IPS-NIHi7 (cell line): Measurements from ENCODE around the gene OLFM2.
"Not testable (repeated sequence)": the region's sequence is repeated elsewhere in the genome, so short reads cannot be mapped to it uniquely, and the experiment has no call there.

ENCODE experiments used
- DNase-seq: peaks from one replicate; pipeline ENCODE4 v3.0.0; 2012; ENCODE audit warnings: mixed read lengths; ENCODE audit errors: extremely low spot score

Gene OLFM2

DNA sequence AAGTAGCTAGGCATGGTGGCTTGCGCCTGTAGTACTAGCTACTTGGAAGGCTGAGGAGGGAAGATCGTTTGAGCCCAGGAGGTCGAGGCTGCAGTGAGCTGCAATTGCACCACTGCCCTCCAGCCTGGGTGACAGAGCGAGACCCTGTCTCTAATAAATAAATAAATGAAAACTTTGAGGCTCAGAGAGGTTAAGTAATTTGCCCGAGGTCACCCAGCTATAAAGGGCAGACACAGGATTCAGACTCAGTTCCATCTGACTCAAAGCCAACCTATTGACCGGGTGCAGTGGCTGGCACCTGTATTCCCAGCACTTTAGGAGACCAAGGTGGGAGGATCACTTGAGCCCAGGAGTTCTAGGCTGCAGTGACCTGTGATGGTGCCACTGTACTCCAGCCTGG, 7.4 kb upstream of the OLFM2 start:
- DNase-seq, result no peak

DNA sequence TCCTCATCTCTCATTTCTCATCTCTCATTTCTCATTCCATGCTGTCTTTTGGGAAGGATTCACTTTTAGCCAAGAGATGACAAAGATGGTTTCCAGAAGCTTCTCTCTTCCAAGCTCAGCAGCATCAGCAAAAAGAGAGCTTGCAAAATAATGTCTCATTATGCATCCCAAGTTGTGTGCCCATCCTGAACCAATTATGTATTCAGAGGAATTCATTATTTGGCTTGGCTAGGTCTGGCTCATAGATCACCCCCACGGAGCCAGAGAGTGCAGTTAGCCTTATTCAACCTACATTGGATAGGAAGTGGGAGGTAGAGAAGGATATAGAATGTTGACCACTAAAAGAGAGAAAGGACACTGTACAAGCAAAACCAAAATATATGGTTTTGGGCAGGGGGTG, 5.4 kb upstream of the OLFM2 start:
- DNase-seq, result no peak

DNA sequence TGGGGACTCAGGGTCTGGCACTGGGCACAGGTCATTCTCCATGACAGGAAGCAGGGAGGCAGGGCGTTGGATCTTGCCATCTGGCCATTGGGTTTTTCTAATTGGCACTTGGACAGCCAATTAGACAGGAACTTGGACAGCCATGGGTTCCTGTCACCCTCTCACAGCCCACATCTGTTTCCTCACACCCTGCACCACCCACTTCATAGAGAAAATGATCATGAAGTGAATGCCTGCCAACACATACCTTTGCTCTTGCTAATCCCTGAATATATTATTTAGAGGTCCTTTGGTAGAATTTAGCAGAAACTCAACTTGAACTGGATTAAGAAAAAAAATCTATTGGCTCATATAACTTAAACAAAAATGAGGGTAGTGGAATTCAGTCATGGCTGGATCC, 4.9 kb upstream of the OLFM2 start:
- DNase-seq, result no peak

DNA sequence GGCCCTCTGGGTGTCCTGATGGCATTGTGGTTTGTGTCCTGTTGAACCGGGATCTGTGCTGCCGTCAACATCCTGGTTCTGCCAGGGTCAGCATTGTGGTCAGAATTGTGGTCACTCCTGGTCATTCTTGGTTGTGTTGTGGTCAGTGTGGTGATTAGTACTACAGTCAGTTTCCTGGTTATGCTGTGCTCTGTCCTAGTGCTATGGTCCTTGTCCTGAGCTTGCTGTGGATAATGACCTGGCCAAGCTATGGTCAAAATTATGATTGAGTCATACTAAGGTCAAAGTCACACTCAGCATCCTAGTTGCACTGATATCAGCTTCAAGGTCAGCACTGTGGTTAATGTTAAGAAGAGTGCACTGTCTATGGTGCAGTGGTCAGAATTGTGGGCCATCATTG, 4.5 kb upstream of the OLFM2 start:
- no peak for DNase-seq

DNA sequence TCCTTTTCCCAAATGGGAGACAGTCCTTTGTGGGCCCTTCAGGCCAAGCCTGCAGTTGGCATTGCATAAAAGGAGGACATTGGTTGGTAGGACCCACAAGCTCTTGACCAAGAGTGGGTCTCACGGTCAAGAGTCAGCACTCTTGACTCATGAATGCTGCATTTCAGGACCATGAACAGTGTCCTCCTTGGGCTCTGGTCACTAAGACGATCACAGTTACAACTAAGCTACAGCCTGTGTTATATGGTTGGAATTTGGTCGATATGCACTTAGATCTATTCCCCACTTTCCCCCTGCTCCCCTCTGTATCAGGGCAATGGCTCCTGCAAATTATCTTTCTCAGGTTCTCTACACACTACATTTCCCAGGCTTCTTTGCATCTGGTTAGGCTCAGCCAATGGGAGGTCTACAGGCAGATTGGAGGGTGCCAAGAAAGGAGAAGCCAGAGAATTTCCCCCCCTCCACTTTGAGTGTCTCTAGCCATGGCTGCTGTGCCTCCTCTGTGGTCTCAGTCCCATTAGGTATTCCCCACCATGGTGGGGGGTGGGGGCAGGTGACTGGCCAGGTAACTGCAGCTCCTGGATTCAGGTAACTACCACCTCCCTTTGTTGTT, 3.1 kb upstream of the OLFM2 start:
- peak; percentile 27 for DNase-seq

DNA sequence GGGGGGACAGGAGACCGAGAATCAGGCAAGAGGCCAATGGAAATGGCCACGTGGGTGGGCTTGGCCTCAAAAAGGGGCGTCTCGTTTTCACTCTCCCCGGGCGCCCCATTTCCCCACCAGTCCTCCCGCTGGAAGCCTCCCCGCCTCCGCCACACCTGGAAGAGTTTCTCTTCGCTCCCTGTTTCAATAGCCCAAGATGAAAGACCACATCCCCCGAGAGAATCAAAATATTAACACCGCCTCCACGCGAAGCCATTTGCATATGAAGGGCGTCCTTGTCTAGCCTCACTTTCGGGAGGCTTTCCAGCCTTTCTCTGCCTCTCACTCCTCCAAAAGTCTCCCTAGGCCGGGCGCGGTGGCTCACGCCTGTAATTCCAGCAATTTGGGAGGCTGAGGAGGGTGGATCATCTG, 691 bp upstream of the OLFM2 start:
- DNase-seq, result peak; percentile 50

DNA sequence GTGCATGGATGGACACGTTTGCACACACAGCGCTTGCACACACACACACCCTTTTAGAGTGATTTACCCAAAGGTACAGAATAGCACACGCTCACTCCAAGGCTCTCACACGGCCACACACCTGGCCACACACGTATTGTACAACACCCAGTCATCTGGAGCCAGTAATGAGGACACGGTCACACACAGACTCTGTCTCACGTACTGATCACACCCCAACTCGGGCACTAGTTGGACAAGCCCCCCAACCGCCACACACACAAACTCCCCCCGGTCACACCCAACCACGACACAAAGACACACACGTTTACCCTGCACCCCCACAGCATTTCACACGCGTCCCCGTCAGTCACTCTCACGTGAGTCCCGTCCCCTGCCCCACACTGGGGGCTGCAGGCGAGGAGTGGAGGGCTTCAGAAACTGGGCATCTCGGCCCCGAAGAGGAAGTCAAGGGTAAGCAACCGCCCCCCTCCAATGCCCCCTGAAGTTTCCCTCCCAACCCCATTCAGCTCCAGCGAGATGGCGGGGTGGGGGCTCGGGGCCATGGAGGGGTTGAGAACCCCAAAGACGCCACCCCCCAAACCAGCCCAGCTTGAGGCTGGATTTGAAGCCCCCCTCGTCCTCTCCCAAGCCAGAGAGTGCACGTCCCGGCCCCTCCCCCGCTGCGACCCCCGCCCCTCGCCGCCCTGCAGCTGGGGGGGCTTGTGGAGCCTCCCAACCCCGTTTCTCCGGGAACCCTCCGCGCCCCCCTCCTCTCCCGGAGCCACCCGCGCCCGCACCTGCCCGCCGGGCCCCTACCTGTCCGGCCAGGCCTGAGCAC, 599 bp downstream of the OLFM2 start:
- no peak for DNase-seq

DNA sequence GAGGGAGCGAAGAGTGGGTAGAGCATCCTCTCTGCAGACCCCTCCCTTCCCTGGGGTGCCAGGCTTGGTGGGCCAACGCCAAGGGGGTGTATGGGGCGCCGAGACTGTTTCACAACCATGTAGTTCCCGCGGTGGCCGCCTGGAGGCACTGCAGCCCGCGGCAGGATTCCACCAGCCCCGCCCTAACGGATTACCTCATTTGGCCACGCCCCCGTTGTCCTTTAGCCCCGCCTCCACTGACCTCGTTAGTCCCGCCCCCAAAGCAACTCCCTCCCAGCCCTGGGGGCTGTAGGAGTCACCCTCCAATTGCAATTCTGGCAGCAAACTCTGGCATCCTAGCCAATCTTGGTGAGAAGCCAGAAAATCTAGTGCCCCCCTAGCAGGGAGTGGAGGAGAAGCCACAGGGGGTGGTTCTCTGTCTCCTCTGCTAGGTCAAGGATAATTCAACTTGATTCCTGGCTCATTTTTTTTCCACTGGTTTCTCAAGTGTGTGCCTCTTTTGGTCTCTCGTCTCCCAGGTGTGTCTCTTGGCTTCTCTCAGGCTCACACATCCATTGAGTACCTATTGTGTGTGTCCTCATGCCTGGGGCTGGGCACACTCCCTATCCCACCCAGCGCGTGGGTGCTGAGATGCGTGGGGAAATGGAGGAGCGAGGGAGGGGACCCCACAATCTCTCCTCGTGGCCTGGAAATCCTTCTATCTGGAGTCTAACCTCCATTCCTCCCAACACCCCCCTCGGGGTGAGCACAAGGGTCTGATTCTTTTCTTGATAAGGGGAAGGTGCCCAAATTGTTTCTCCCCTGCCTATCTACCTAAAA, 2.0 kb downstream of the OLFM2 start:
- peak; percentile 88 for DNase-seq

DNA sequence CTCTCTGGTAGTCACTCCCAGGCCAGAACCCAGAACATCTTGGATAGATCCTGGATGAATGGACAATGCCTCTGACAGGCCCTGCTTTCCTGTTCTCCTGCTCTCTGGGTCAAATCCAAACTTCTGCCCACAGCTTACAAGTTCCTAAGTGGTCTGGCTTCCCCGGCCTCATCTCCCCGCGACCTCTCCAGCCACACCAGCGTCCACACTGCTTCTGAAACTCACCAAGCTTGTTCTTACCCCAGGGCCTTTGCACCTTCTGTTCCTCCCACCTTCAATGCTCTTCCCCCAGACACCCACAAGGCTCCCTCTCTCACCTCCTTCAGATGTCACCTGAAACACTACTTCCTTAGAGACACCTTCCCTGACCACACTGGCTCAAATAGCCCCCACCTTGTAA, 3.5 kb downstream of the OLFM2 start:
- no peak for DNase-seq

DNA sequence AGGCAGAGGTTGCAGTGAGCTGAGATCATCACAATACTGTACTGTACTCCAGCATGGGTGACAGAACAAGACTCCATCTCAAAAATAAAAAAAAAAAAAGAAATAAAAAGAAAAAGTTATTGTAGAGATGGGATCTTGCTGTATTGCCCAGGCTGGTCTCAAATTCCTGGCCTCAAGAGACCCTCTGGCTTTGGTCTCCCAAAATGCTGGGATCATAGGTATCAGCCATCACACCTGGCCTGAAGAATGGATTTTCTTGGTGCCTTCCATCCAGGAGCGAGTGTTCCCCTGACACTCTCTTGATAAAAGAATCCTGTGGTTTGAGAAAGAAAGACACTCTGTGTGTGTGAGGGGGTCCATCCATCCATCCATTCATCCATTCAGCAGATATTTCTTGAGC, 4.7 kb downstream of the OLFM2 start:
- DNase-seq, result no peak

DNA sequence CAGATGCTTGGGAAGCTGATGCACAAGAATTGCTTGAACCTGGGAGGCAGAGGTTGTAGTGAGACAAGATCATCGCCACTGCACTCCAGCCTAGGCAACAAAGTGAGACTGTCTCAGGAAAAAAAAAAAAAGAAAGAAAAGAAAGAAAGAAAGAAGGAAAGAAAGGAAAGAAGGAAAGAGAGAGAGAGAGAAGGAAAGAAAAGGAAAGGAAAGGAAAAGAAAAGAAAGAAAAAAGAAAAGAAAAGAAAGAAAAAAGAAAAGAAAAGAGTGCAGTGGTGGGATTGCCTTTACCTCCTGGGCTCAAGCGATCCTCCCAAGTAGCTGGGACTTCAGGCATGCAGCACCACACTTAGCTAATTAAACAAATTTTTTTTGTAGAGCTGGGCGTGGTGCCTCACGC, 12.9 kb downstream of the OLFM2 start:
- no peak for DNase-seq

DNA sequence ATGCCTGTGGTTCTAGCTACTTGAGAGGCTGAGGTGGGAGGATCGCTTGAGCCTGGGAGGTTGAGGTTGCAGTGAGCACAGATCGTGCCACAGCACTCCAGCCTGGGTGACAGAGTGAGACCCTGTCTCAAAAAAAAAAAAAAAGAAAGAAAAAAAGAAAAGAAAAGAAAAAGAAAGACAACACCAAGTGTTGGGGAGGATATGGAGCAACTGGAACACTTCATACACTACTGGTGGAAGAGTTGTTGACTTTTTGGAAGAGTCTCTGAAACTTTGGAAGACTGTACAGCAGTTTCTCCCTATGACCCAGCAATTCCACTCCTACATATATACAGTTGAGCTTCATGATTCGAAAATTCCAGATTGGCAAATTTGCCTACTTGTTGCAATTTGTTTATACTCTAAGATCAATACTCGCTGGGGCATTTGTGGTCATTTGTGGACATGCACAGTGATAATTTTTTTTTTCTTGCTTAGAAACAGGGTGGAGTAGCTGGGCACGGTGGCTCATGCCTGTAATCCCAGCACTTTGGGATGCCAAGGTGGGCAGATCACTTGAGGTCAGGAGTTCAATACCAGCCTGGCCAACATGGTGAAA, 13.4 kb downstream of the OLFM2 start:
- DNase-seq, result not testable (repeated sequence)

DNA sequence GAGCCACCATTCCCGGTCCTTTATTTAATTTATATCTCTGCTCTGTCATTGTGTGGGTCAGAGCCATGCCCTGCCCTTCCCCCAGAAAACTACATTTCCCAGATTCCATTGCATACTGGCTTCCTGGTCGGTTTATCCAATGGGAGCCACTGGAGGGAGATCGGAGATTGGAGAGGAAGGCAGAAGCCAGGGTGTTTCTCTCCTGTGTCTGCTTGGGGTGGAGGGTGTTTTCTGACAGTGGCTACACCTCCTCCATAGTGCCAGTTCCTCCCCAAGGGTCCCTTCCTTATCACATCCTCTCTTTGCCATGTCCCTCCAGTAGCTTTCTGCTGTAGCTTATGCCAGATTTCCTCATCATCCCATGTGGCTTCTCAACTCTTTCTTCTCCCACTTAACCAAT, 19.0 kb downstream of the OLFM2 start:
- DNase-seq, result peak; percentile 84

DNA sequence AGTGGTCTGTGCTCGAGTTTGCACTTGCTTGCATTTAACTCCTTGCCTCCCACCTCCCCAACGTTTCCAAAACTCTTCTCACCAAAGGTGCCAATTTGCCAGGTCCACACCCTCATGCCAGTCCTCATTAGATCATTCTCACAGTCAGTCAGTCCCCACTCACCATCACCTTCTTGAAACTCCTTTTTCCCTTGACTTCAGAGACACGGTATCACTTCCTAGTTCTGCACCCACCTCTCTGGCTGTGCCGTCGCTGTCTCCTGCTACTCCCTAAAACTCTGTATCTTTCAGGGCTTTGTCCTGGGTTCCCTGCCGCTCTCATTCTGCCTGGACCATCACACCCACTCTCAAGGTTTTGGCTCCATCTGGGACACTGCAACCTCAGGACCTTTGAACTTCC, 19.6 kb downstream of the OLFM2 start:
- no peak for DNase-seq

DNA sequence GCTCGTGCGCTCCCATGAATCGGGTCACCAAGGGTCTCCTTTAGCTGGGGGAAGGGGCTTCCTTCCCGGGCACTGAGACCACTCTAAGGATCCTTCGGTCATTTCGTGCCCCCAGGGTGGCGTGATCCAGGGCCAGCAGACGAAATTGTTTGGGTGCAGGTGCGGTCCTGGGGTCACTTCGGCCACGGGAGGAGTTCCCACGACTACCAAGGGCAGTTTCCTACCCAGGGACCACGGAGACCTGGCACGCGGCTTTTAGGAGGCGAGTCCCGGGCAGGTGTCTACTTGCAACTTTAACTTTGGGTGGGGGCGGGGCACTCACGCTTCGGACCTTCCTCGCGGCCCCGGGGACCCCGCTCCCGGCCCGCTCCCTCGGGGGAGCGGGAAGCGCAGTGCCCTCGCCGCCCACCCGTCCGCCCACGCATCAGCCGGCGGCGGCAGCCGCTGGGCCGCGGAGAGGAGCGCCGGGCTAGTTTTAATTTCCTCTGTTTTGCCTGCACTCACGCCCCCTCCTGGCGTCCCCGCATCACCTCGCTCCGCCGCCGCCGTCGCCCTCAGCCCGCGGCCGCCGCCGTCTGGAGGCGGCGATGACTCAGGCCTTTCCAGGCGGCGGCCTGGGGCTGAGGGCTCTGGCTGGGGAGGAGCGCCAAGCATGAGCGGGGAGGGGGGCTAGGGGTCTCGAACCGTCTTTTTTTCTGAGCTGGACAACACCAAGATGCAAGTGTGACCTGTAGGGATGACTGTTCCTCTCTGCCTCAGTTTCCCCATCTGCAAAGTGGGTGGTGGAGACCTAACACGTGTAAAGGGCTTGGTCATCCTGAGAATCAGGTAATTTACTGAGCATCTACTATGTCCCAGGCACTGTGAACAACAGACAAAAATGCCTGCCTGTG, 21.8 kb downstream of the OLFM2 start:
- DNase-seq, result peak; percentile 92

DNA sequence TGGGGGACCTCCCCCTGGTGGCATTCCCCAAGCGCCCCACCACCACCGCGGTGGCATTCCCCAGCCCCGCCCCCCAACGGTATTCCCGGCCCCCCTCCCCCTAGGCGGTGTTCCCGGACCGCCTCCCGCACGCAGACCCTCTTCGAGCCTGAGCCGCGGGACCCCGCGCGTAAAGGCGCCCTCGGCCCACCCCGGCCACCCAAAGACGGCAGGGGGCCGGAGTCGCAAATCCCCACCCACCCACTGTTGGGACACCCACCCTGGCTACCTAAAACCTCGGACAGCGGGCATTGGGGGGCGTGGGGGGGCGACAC, 22.4 kb downstream of the OLFM2 start:
- peak; percentile 71 for DNase-seq

DNA sequence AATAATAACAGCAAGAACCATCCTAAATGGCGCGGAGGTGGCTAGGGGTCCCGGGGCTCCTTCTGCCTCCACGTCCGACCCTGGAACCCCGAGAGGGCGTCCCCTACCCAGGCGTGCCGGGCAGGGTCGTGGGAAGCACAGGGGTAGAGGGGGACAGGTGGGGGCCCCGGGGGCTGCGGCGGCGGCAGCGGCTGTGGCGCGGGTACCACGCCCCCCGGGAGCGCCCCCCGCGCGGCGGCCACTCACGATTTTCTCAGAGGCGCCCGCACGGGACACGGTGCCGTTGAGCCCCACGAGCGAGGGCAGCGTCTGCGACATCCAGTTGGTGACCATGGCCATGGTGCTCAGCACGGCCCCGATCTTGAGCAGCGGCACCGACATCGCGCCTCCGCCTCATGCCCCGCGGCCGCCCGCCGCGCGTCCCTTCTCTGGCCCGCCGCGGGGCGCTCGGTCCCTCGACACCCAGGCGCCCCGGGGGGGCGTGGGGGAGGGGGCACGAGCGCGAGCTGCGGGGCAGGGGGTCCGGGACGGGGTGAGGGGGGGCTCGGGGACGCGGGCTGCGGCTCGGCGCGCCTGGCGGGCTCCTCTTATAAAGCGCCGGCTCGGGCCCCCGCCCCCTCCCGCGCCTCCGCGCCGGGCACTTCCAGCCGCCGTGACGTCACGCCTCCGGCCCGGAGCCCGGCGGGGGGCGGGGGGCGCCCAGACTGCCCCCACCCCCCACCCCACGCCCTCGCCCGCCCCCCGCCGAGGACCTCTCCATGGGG, 22.9 kb downstream of the OLFM2 start:
- DNase-seq, result peak; percentile 70

DNA sequence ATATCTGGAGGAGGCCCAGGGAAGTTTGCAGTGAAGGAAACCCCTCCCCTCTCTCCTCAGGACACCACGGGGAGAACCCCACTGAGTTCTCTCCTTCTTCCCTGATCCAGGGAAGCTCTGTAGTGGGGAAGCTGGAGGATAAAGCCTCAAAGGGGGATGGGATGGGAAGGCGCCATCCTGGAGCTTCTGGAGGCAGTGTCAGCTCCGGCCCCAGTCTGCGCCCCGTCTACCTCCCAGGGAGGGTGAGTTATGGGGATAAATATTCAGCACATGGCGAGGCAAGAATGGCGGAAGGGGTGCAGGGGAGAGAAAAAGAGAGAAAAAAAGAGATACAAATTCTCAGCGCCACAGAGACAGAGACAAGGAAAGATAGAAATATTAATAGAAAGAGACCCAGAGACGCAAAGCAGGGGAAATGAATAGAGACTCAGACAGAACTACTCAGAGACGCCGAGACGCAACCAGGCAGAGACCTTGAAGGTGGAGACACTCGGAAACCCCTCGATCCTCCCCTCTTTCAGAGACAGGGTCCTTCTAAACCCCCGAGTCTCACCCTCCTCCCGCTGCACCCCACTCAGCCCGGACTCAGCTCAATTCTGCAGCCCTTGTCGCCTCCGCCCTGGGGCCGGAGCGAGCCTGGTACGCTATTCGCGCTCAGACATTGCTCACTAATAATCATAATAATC, 23.6 kb downstream of the OLFM2 start:
- DNase-seq, result no peak

DNA sequence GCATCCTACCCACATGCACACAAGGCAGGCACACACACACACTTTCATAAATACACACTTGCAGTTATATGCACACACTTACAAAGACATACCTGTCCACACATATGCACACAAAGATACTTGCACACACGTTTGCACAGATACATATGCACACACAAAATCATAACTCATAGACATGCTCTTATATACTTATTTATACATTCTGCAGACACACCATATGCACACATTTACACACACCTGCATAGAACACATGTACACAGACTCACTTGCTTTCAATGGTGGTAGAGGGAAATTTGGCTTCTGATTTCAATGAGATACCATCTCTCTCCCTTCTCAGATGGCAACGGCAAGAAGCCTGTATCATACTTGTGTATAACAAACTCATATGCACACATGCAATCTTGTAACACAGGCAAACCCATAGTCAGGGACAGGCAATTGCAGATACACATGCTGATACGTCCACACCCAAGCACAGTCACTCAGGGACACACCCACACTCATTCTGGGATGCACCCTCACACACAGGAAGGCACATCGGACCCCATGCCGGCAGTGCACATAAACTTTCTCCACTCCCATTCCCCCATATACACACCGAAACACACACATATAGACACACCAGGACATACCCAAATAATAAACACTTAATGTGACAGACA, 24.7 kb downstream of the OLFM2 start:
- no peak for DNase-seq

DNA sequence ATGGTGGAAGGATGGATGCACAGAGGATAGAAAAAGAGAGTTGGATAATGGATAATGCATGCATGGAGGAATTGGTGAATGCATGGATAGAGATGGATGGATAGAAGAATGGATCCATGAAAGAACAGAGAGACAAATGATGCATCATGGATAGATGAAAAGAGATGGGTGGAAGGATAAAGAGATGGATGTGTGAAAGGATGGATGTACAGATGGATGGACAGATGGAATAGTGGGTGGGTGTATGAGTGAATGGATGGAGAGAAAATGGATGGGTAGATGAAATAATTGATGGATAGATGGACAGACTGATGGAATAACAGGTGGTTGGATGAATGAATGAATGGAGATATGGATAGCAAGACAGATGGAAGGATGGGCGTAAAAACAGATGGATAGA, 25.7 kb downstream of the OLFM2 start:
- DNase-seq, result no peak
